Osteoblast (primary cell): ENCODE results near the gene PTPRT. TPM values are rescaled to one million over a fixed set of nuclear protein-coding genes. Genes with fewer than 3 reads are reported as not detected.
A peak's percentile ranks its signal among the peaks of the same experiment; 100 is the strongest.

Experiments used
- DNase-seq: peaks from one replicate; pipeline ENCODE4 v3.0.0; 2011; ENCODE audit warnings: low spot score, mixed read lengths; ENCODE audit not compliant: insufficient read length; ENCODE audit errors: missing footprints
- H2AFZ ChIP-seq: 2 replicates; pipeline ENCODE4 v1.6.0; 2011; ENCODE audit warnings: mild to moderate bottlenecking, low read length
- H3K27ac ChIP-seq: 2 replicates; pipeline ENCODE4 v1.5.1; 2011; ENCODE audit warnings: mild to moderate bottlenecking, low read depth, low read length, moderate library complexity
- H3K27me3 ChIP-seq: 2 replicates; pipeline ENCODE4 v1.6.0; 2012; ENCODE audit warnings: mild to moderate bottlenecking, control low read depth, inconsistent platforms, low read length, moderate library complexity; ENCODE audit not compliant: insufficient read depth
- H3K36me3 ChIP-seq: 2 replicates; pipeline ENCODE4 v1.5.1; 2011; ENCODE audit warnings: mild to moderate bottlenecking, low read length, control low read depth, moderate library complexity; ENCODE audit not compliant: insufficient read depth
- H3K4me1 ChIP-seq: 2 replicates; pipeline ENCODE4 v1.5.1; 2011; ENCODE audit warnings: mild to moderate bottlenecking, low read length, control low read depth, moderate library complexity; ENCODE audit not compliant: insufficient read depth
- H3K4me2 ChIP-seq: 2 replicates; pipeline ENCODE4 v1.6.0; 2011; ENCODE audit warnings: mild to moderate bottlenecking, low read length; ENCODE audit not compliant: insufficient read depth
- H3K4me3 ChIP-seq: fragments of 200-600 bp; sonication (generic); 3 replicates; pipeline ENCODE4 v1.5.1; 2012; ENCODE audit warnings: mild to moderate bottlenecking, low read length, inconsistent platforms; ENCODE audit not compliant: insufficient read depth
- H3K79me2 ChIP-seq: 2 replicates; pipeline ENCODE4 v1.6.0; 2012; ENCODE audit warnings: mild to moderate bottlenecking, low read length, control low read depth, inconsistent platforms; ENCODE audit not compliant: insufficient read depth
- H3K9me3 ChIP-seq: 2 replicates; pipeline ENCODE4 v1.5.1; 2011; ENCODE audit warnings: low read depth, low read length, control low read depth
- H4K20me1 ChIP-seq: 2 replicates; pipeline ENCODE4 v1.6.0; 2012; ENCODE audit warnings: mild to moderate bottlenecking, low read length, control low read depth; ENCODE audit not compliant: insufficient read depth
- CTCF ChIP-seq: IDR thresholded peaks from 2 replicates; pipeline ENCODE4 v1.5.1; 2011; ENCODE audit warnings: mild to moderate bottlenecking, low read depth, low read length, moderate library complexity; ENCODE audit errors: extremely low read depth
- total RNA-seq: library from RNA; depleted of rRNA; stranded (reverse); fragments of >200 nt; gene quantifications from 2 replicates; pipeline ENCODE4 v1.2.3, GENCODE V29; 2012

Gene PTPRT
- total RNA-seq, 1 donor: not detected

GRCh38 chr20:42046371-42047085 lies 1143.2 kb downstream of the PTPRT start:
- no peaks in the 10 kb centered on the region for H4K20me1 ChIP-seq
- no peak overlapping the region for H2AFZ ChIP-seq
- H3K36me3 ChIP-seq: no peaks in the 10 kb centered on the region
- peaks cover 2% of the 10 kb centered on the region for H3K9me3 ChIP-seq
- no peaks in the 10 kb centered on the region for H3K79me2 ChIP-seq
- H3K4me2 ChIP-seq: no peak overlapping the region
- no peaks in the 10 kb centered on the region for H3K4me1 ChIP-seq
- no peak for DNase-seq
- TF ChIP-seq CTCF: no peak
- no peaks in the 10 kb centered on the region for H3K27me3 ChIP-seq
- H3K27ac ChIP-seq: no peak overlapping the region
- no peak overlapping the region for H3K4me3 ChIP-seq

- TF ChIP-seq CTCF: no peak
- H3K4me1 ChIP-seq: no peaks in the 10 kb centered on the region
- H3K27ac ChIP-seq: no peak overlapping the region
- no peaks in the 10 kb centered on the region for H3K27me3 ChIP-seq
- no peaks in the 10 kb centered on the region for H3K79me2 ChIP-seq
- H2AFZ ChIP-seq: no peak overlapping the region
- peaks cover 2% of the 10 kb centered on the region for H3K9me3 ChIP-seq
- H3K4me2 ChIP-seq: no peak overlapping the region
- H3K4me3 ChIP-seq: no peak overlapping the region
- DNase-seq: peak; percentile 51
- no peaks in the 10 kb centered on the region for H3K36me3 ChIP-seq
- no peaks in the 10 kb centered on the region for H4K20me1 ChIP-seq
Observed at GRCh38 chr20:42043921-42044320, 1145.8 kb downstream of the PTPRT start.

- Histone ChIP-seq H3K4me2 (no peak overlapping the region), H3K4me1 (no peaks in the 10 kb centered on the region), H4K20me1 (no peaks in the 10 kb centered on the region), H3K9me3 (no peaks in the 10 kb centered on the region), H3K79me2 (no peaks in the 10 kb centered on the region), H3K36me3 (no peaks in the 10 kb centered on the region), H2AFZ (no peak overlapping the region), H3K4me3 (no peak overlapping the region), H3K27me3 (no peaks in the 10 kb centered on the region), H3K27ac (no peak overlapping the region)
- no peak for DNase-seq
- TF ChIP-seq CTCF: no peak
Observed at GRCh38 chr20:42041000-42041565, 1148.6 kb downstream of the PTPRT start.

GRCh38 chr20:42027746-42028268 lies 1161.9 kb downstream of the PTPRT start:
- no peak for DNase-seq
- Histone ChIP-seq H3K4me2 (no peak overlapping the region), H3K36me3 (no peaks in the 10 kb centered on the region), H3K27me3 (no peaks in the 10 kb centered on the region), H3K4me1 (no peaks in the 10 kb centered on the region), H3K27ac (no peak overlapping the region), H3K9me3 (peaks cover 2% of the 10 kb centered on the region), H2AFZ (no peak overlapping the region), H3K4me3 (no peak overlapping the region), H4K20me1 (no peaks in the 10 kb centered on the region), H3K79me2 (no peaks in the 10 kb centered on the region)
- no peak for TF ChIP-seq CTCF
